ENCODE measurements around the gene DNAJC2.

Gene DNAJC2

DNA sequence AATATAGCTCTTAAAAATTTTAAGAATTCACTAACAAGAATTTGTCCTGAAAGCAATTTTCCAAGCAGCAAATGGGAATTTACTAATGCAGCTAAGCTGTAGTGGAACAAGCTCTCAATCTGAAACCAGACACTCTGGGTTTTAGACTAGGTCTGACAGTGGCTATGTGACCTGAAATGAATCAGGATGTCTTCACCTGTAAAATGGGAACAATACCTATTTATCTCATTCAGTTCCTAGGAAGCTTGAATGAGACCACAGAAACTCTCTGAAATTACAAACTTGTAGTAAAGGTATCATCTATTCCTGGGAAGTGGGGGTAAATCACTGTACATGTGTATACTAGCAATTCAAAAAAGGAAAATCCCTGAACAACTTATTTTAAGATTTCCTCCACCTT lies 1.2 kb downstream of the DNAJC2 start:
- peak overlapping the region; percentile 93 to 97 for H3K9ac ChIP-seq (ENCODE audit: low read depth in 1 of 2, low read length in 2 of 2)
- H3K27me3 ChIP-seq (ENCODE audit: control insufficient read depth in 1 of 2, insufficient read depth in 2 of 2, low read length in 2 of 2), result no peaks in the 10 kb centered on the region
- peak overlapping the region; percentile 90 to 96 for H3K4me3 ChIP-seq (ENCODE audit: low read depth in 1 of 2, low read length in 2 of 2)
- peaks cover 25 to 27% of the 10 kb centered on the region in 2 donors for H3K4me1 ChIP-seq (ENCODE audit: control insufficient read depth in 1 of 2, insufficient read depth in 2 of 2, low read length in 2 of 2)
- peaks cover 14 to 20% of the 10 kb centered on the region in 2 donors for H3K36me3 ChIP-seq (ENCODE audit: control insufficient read depth in 1 of 2, insufficient read depth in 2 of 2, low read length in 2 of 2)
- no peaks in the 10 kb centered on the region for H3K9me3 ChIP-seq (ENCODE audit: control insufficient read depth in 1 of 2, low read length in 2 of 2)
- H3K27ac ChIP-seq (ENCODE audit: low read depth, low read length), result no peak overlapping the region

DNA sequence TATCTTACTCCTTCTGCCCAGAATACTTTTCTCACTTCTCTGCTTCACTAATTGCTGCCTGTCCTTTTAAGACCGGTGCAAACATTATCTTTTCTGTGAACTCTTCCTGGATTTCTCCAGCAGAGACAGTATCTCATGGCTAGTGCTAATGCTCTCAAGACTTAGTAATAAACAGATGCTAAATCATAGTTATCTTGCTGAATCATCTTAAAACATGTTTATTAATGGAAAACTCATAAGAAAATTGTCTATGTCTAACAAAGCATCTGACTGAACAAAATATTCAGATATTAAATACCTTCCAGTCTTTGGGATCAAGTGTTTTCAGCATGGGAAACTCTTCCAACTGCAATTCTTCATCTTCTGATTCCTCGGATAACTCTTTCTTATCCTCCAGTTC lies 3.1 kb downstream of the DNAJC2 start:
- peaks cover 20 to 27% of the 10 kb centered on the region in 2 donors for H3K4me1 ChIP-seq (ENCODE audit: control insufficient read depth in 1 of 2, insufficient read depth in 2 of 2, low read length in 2 of 2)
- H3K36me3 ChIP-seq (ENCODE audit: control insufficient read depth in 1 of 2, insufficient read depth in 2 of 2, low read length in 2 of 2), result peaks cover 22 to 34% of the 10 kb centered on the region in 2 donors
- no peak overlapping the region for H3K27ac ChIP-seq (ENCODE audit: low read depth, low read length)
- no peak overlapping the region for H3K4me3 ChIP-seq (ENCODE audit: low read depth in 1 of 2, low read length in 2 of 2)
- H3K27me3 ChIP-seq (ENCODE audit: control insufficient read depth in 1 of 2, insufficient read depth in 2 of 2, low read length in 2 of 2), result no peaks in the 10 kb centered on the region
- no peak overlapping the region for H3K9ac ChIP-seq (ENCODE audit: low read depth in 1 of 2, low read length in 2 of 2)
- no peaks in the 10 kb centered on the region for H3K9me3 ChIP-seq (ENCODE audit: control insufficient read depth in 1 of 2, low read length in 2 of 2)

DNA sequence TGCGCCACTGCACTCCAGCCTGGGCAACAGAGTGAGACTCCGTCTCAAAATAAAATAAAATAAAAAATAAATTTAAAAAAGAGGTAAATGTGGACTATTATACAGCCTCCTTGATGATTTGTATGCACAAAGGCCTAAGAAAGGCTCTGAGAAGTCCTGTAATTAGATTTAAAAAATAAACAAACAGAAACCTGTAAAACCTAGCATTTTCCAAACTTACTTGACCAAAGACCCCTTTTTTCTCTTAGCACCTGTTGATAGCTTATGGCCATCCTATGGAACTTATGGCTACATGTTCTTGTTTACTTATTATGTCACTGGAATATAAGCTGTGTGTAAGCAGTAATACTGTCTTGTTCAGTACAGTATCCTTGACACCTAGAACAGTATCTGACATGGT lies 5.7 kb downstream of the DNAJC2 start:
- peaks cover 20 to 21% of the 10 kb centered on the region in 2 donors for H3K4me1 ChIP-seq (ENCODE audit: control insufficient read depth in 1 of 2, insufficient read depth in 2 of 2, low read length in 2 of 2)
- peaks cover 27 to 47% of the 10 kb centered on the region in 2 donors for H3K36me3 ChIP-seq (ENCODE audit: control insufficient read depth in 1 of 2, insufficient read depth in 2 of 2, low read length in 2 of 2)
- H3K9ac ChIP-seq (ENCODE audit: low read depth in 1 of 2, low read length in 2 of 2), result no peak overlapping the region
- no peaks in the 10 kb centered on the region for H3K9me3 ChIP-seq (ENCODE audit: control insufficient read depth in 1 of 2, low read length in 2 of 2)
- H3K27ac ChIP-seq (ENCODE audit: low read depth, low read length), result no peak overlapping the region
- no peaks in the 10 kb centered on the region for H3K27me3 ChIP-seq (ENCODE audit: control insufficient read depth in 1 of 2, insufficient read depth in 2 of 2, low read length in 2 of 2)
- no peak overlapping the region for H3K4me3 ChIP-seq (ENCODE audit: low read depth in 1 of 2, low read length in 2 of 2)

DNA sequence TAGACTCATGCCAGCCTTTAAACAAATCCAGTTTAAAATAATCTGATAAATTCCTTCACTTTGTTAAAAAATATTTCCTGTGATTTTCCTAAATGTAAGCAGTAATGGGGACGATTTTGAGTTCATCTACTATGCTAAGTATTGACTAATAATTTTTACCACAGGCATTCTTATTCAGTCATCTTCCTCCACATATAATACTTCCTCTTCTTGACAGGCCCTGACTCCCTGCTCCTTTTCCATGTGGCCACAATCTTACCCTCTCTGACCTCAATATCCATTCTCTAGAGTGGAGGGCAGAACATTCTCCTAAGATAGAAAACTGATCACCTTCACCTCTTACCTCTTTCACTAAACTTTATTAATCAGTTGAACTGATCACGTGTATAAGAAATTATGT lies 7.8 kb downstream of the DNAJC2 start:
- Histone ChIP-seq H3K4me3 (ENCODE audit: low read depth in 1 of 2, low read length in 2 of 2) (no peak overlapping the region), H3K27me3 (ENCODE audit: control insufficient read depth in 1 of 2, insufficient read depth in 2 of 2, low read length in 2 of 2) (no peaks in the 10 kb centered on the region), H3K27ac (ENCODE audit: low read depth, low read length) (no peak overlapping the region), H3K36me3 (ENCODE audit: control insufficient read depth in 1 of 2, insufficient read depth in 2 of 2, low read length in 2 of 2) (peaks cover 32 to 58% of the 10 kb centered on the region in 2 donors), H3K9me3 (ENCODE audit: control insufficient read depth in 1 of 2, low read length in 2 of 2) (no peaks in the 10 kb centered on the region), H3K9ac (ENCODE audit: low read depth in 1 of 2, low read length in 2 of 2) (no peak overlapping the region), H3K4me1 (ENCODE audit: control insufficient read depth in 1 of 2, insufficient read depth in 2 of 2, low read length in 2 of 2) (peaks cover 13 to 14% of the 10 kb centered on the region in 2 donors)

DNA sequence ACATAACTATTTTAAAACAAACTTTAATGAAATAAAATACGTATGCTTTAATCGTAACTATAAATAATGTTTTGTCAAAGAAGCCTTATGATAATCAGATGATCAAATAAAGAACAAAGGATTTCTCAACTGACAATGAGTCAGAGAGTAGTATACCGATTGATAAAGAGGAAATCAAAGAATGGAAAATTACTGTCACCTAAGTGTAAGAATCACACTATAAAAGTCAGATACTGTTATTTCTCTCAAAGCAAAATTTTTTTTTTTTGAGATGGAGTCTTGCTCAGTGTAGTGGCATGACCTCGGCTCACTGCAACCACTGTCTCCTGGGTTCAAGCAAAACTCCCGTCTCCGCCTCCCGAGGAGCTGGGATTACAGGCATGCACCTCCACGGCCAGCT lies 18.8 kb downstream of the DNAJC2 start:
- Histone ChIP-seq H3K36me3 (ENCODE audit: control insufficient read depth in 1 of 2, insufficient read depth in 2 of 2, low read length in 2 of 2) (peaks cover 26 to 64% of the 10 kb centered on the region in 2 donors), H3K27ac (ENCODE audit: low read depth, low read length) (no peak overlapping the region), H3K9ac (ENCODE audit: low read depth in 1 of 2, low read length in 2 of 2) (no peak overlapping the region), H3K4me1 (ENCODE audit: control insufficient read depth in 1 of 2, insufficient read depth in 2 of 2, low read length in 2 of 2) (no peaks in the 10 kb centered on the region), H3K4me3 (ENCODE audit: low read depth in 1 of 2, low read length in 2 of 2) (no peak overlapping the region), H3K27me3 (ENCODE audit: control insufficient read depth in 1 of 2, insufficient read depth in 2 of 2, low read length in 2 of 2) (no peaks in the 10 kb centered on the region), H3K9me3 (ENCODE audit: control insufficient read depth in 1 of 2, low read length in 2 of 2) (no peaks in the 10 kb centered on the region)

DNA sequence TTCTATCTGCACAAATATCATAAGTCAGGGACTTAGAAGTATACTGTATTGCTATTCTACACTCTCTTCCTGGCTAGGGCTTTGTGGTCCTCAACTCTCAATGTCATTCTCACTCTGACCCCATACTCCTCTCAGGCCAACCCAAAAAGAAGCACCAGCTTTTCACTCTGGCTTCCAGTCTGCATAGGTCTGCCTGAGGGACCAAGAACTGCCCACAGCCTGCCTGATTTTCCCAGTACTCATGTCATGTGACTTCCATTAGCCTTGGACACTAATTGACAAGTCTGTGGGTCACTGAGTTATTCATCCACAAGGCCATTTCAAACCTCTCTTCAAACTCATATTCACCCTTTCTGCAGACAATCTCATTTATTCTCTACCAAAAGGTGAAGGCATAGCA lies 27.6 kb downstream of the DNAJC2 start:
- Histone ChIP-seq H3K36me3 (ENCODE audit: control insufficient read depth in 1 of 2, insufficient read depth in 2 of 2, low read length in 2 of 2) (peaks cover 42 to 89% of the 10 kb centered on the region in 2 donors), H3K9ac (ENCODE audit: low read depth in 1 of 2, low read length in 2 of 2) (no peak overlapping the region), H3K9me3 (ENCODE audit: control insufficient read depth in 1 of 2, low read length in 2 of 2) (no peaks in the 10 kb centered on the region), H3K4me3 (ENCODE audit: low read depth in 1 of 2, low read length in 2 of 2) (no peak overlapping the region), H3K4me1 (ENCODE audit: control insufficient read depth in 1 of 2, insufficient read depth in 2 of 2, low read length in 2 of 2) (no peaks in the 10 kb centered on the region), H3K27ac (ENCODE audit: low read depth, low read length) (no peak overlapping the region), H3K27me3 (ENCODE audit: control insufficient read depth in 1 of 2, insufficient read depth in 2 of 2, low read length in 2 of 2) (no peaks in the 10 kb centered on the region)

DNA sequence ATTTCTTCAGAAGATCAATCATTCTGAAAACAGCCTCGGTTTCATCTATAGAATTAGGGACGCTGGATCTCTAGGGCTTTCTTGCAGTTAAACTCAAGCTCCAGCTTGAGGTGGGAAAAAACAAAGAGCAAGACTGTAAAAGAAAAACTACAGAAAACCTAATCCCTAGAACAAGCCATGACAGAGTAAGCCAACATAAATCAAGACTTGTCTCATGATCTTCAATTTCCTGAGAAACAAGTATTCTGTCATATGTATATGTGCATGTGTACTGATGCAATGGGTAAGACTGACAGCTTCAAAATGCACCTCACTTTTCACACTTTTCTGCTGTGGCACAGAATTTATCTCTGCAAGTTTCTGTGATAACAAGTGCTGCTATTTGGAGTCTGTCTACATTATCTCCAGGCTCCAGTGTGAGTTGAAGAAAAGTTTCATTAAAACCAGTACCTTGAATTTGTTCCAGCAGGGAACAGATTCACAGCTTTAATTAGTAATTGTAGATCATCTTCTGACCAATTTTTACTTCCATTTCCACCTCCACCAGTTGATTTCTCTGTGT lies 28.1 kb downstream of the DNAJC2 start:
- Histone ChIP-seq H3K36me3 (ENCODE audit: control insufficient read depth in 1 of 2, insufficient read depth in 2 of 2, low read length in 2 of 2) (peaks cover 43 to 90% of the 10 kb centered on the region in 2 donors), H3K9me3 (ENCODE audit: control insufficient read depth in 1 of 2, low read length in 2 of 2) (no peaks in the 10 kb centered on the region), H3K9ac (ENCODE audit: low read depth in 1 of 2, low read length in 2 of 2) (no peak overlapping the region), H3K27me3 (ENCODE audit: control insufficient read depth in 1 of 2, insufficient read depth in 2 of 2, low read length in 2 of 2) (no peaks in the 10 kb centered on the region), H3K4me1 (ENCODE audit: control insufficient read depth in 1 of 2, insufficient read depth in 2 of 2, low read length in 2 of 2) (no peaks in the 10 kb centered on the region), H3K4me3 (ENCODE audit: low read depth in 1 of 2, low read length in 2 of 2) (no peak overlapping the region), H3K27ac (ENCODE audit: low read depth, low read length) (no peak overlapping the region)

DNA sequence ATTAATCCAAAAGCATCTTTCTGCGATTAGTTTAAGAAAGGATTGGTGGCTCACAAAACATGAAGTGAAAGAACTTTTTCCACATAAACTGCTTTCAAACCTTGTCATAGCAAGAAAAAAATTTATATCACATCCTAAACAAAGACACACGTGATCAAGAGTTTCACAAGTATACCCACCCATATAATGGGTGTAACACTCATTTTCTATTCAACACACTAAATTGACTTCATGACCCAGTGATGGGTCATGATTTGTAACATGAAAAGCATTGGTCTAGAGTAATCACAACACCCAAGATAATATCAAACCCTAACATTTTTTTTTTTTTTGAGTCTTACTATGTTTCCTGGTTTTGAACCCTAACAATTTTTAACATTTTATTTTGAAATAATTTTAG lies 29.7 kb downstream of the DNAJC2 start:
- H3K9me3 ChIP-seq (ENCODE audit: control insufficient read depth in 1 of 2, low read length in 2 of 2), result no peaks in the 10 kb centered on the region
- no peak overlapping the region for H3K4me3 ChIP-seq (ENCODE audit: low read depth in 1 of 2, low read length in 2 of 2)
- H3K4me1 ChIP-seq (ENCODE audit: control insufficient read depth in 1 of 2, insufficient read depth in 2 of 2, low read length in 2 of 2), result no peaks in the 10 kb centered on the region
- peaks cover 54 to 92% of the 10 kb centered on the region in 2 donors for H3K36me3 ChIP-seq (ENCODE audit: control insufficient read depth in 1 of 2, insufficient read depth in 2 of 2, low read length in 2 of 2)
- H3K9ac ChIP-seq (ENCODE audit: low read depth in 1 of 2, low read length in 2 of 2), result no peak overlapping the region
- no peak overlapping the region for H3K27ac ChIP-seq (ENCODE audit: low read depth, low read length)
- H3K27me3 ChIP-seq (ENCODE audit: control insufficient read depth in 1 of 2, insufficient read depth in 2 of 2, low read length in 2 of 2), result no peaks in the 10 kb centered on the region

DNA sequence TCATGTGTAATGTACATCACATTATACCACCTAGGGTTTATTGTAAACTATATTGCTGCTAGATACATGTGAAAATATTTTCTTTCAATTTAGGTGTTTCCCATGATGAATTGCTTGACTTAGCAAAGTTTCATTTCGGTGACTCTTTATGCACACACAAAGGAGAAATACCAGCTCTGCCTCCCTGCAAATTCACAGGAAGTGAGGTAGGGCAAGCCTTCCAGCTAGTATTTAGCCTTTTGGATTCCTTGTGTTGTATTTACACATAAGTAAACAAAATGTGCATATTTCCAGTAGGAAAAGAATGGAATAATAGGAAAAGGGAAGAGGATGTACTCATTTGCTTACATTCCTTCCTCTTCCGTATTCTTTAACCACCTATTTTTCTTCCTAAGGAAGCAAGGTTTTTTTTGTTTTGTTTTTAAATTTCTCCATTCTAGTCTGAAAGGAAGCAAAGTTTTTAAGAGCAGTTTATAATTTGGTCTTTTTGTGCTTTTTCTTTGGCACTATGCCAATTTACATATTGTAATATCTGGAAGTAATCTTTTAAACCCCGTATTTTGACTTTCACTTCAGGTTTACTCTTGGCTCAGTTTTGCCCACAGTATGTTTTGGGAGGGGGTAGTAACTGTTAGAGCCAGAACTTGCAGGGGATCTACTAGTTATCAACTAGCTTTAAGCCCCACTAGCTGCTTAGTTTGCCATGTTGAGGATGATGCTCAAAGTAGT lies 36.9 kb downstream of the DNAJC2 start:
- H3K9ac ChIP-seq (ENCODE audit: low read depth in 1 of 2, low read length in 2 of 2), result no peak overlapping the region
- no peak overlapping the region for H3K27ac ChIP-seq (ENCODE audit: low read depth, low read length)
- H3K9me3 ChIP-seq (ENCODE audit: control insufficient read depth in 1 of 2, low read length in 2 of 2), result no peaks in the 10 kb centered on the region
- H3K27me3 ChIP-seq (ENCODE audit: control insufficient read depth in 1 of 2, insufficient read depth in 2 of 2, low read length in 2 of 2), result no peaks in the 10 kb centered on the region
- no peak overlapping the region for H3K4me3 ChIP-seq (ENCODE audit: low read depth in 1 of 2, low read length in 2 of 2)
- no peaks in the 10 kb centered on the region for H3K4me1 ChIP-seq (ENCODE audit: control insufficient read depth in 1 of 2, insufficient read depth in 2 of 2, low read length in 2 of 2)
- H3K36me3 ChIP-seq (ENCODE audit: control insufficient read depth in 1 of 2, insufficient read depth in 2 of 2, low read length in 2 of 2), result peaks cover 41 to 81% of the 10 kb centered on the region in 2 donors

DNA sequence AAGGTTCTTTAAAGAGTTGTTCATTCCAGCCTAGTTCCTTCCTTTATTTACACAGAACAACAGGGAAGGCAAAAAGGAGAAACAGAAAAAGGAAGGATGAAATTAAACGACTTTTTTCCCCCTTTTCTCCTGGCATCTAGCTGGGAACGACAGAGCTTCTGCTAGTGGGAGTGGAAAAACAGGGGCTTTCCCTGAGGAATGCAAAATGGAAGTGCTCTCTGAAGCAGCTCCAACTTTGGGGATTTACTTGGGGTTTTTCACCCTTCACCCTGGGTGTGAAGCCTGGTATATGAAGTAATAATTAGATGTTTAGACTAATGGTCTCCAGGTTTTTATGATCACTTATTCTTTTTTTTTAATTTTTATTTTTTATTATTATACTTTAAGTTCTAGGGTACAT lies 43.1 kb downstream of the DNAJC2 start:
- no peak overlapping the region for H3K9ac ChIP-seq (ENCODE audit: low read depth in 1 of 2, low read length in 2 of 2)
- no peak overlapping the region for H3K4me3 ChIP-seq (ENCODE audit: low read depth in 1 of 2, low read length in 2 of 2)
- no peaks in the 10 kb centered on the region for H3K9me3 ChIP-seq (ENCODE audit: control insufficient read depth in 1 of 2, low read length in 2 of 2)
- H3K4me1 ChIP-seq (ENCODE audit: control insufficient read depth in 1 of 2, insufficient read depth in 2 of 2, low read length in 2 of 2), result peaks cover 5 to 17% of the 10 kb centered on the region in 2 donors
- H3K27me3 ChIP-seq (ENCODE audit: control insufficient read depth in 1 of 2, insufficient read depth in 2 of 2, low read length in 2 of 2), result no peaks in the 10 kb centered on the region
- peaks cover 19 to 55% of the 10 kb centered on the region in 2 donors for H3K36me3 ChIP-seq (ENCODE audit: control insufficient read depth in 1 of 2, insufficient read depth in 2 of 2, low read length in 2 of 2)
- no peak overlapping the region for H3K27ac ChIP-seq (ENCODE audit: low read depth, low read length)
